HG03025 (cell line): ENCODE measurements around the gene SEC22B.
"Not testable (repeated sequence)": the region's sequence is repeated elsewhere in the genome, so short reads cannot be mapped to it uniquely, and the experiment has no call there.

Source experiments
- ATAC-seq: cut with Tn5 transposase; IDR thresholded peaks from one replicate; pipeline ENCODE4 v1.9.1; 2021; ENCODE audit warnings: mild to moderate bottlenecking, moderate library complexity; ENCODE audit not compliant: unreplicated experiment, low FRiP score

SEC22B gene

DNA sequence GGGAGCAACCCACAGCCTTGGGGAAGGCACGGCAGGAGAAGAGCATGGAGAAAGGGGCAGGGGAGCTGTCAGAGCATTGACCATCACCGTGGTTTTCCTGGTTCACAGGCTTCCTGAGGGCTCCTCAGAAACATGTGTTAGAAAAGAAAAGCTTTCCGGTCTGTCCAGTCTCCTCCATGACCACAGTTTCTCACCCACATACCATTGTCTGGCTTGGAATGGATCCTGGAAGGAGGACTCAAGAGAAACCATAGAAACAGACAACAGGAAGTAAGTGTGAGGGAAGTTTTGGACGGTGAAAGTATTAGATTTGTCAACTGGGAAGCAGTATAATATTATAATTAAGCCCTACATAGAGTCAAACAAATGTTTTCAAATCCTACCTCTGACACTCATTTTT lies 55.8 kb downstream of the SEC22B start:
- not testable (repeated sequence) for ATAC-seq

DNA sequence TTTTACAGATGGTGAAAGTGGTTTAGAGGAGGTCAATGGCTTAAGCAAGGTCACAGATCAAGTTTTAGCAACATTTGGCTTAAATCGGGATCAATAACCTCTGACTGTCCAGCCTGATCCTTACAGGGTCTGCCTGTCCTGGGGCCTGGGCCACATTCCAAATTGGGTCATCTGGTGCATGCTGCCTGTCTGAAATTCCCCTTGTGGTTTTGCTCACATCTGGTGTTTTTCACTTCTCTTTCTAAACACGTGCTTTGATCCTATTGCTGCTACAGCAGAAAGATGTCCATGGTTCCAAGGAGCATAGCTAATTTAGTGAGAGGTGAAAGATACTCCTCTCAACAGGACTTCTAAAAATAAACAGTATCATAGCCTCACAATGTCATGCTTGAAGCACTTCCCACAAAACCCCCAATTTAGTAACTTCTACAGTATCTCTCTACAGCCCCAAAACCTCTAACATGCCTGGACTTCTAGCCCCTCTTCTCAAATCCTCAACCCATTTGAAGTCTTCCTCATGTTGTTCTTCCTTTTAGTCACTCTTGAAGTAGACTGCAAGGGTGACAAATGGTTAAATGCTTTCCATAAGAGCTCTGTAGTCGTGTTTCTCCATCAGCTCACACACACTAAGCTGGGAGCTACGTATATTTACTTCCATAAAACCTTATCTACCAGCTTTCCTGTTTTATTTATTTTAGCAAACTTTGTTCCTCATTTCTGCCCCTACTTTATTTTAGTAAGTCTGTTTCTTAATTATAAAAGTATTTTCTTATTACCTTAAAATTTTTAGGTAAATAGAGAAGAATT lies 58.7 kb downstream of the SEC22B start:
- not testable (repeated sequence) for ATAC-seq

DNA sequence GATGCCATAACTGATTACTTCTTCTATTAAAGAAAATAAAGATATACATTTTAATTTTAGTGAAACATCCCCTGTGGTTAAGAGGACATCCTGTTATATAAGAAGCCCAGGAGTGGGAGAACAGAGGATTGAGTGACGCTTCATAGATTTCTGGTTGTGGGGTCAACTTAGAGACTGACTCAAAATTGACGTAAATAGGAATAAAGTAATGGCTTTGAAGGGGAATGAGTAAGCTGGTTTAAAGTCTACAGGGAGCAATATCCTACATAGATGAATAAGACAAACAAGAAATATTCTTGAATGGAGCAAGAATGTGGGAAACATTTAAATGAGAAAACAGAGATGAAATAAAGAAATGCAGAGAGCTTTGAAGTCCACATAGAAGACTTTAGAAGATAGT lies 60.2 kb downstream of the SEC22B start:
- not testable (repeated sequence) for ATAC-seq

DNA sequence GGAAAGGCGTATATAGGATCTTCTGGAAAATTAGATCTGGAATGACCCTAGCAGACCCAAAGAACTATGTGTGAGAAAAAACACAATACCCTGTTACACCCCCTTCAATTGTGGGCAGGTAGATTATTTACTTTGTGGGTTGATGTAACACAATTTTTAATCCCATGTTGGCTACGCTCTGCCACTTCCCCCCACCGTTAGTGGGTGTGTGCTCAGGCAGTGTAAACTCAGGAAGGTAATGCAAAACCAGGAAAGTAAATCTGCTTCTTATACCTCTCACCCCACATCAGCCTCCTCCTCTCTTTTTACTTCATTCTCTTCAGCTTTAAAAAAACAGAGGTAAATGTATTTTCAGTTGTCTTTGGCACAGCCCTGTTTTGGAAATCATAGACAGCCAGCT lies 63.2 kb downstream of the SEC22B start:
- not testable (repeated sequence) for ATAC-seq

DNA sequence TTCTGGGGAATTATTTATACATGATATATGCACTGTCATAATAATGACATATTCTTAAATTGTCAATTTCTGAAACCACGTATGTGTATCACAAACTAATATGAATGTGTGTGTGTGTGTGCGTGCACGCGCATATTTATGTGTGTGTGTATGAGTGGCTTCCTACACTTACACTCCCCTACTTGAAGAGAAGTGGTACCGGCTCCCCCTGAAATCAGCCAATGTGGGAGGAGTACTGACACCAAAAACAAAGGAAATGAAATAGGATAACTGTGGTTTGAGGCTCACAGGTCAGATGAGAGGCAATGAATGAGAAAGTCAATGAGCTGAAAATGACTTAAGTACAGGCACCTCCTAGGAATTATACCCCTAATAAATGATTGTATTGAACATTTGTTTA lies 64.1 kb downstream of the SEC22B start:
- ATAC-seq, result not testable (repeated sequence)

DNA sequence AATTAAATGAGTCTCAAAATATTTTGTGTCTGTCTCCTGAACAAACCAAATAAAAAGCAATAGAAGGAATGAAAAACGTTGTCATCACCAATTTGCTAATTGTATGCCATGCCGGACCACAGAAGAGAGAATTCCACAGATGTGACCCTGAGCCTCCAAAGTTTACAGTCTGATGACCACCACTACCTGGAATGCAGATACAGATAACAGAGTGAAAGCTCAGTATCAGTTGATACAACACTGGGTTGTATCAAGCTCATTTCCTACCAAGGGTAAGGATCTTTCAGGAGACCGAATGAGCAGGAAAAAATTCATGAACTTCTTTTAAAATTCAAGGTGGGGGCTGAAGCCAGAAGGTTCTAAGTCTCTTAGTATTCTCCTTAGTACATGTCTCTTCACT lies 64.5 kb downstream of the SEC22B start:
- ATAC-seq, result not testable (repeated sequence)

DNA sequence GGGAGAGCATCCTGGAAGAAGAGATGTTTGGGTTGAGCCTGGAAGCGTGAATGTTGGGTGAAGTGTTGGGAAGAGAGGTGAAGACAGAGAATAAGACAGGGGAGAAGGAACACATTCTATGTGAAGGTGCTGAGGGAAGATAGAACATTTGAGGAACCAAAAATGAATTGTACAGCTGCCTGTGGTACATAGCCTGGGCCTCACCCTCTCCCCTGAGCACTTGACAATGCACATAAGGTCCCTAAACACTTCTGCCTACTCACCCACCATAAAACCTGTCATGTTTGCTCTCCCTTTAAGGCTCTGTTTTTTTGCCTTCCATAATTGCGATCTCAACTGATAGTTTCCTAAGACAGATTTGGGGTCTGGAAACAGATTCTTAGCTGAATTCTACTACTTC lies 65.3 kb downstream of the SEC22B start:
- ATAC-seq, result not testable (repeated sequence)

DNA sequence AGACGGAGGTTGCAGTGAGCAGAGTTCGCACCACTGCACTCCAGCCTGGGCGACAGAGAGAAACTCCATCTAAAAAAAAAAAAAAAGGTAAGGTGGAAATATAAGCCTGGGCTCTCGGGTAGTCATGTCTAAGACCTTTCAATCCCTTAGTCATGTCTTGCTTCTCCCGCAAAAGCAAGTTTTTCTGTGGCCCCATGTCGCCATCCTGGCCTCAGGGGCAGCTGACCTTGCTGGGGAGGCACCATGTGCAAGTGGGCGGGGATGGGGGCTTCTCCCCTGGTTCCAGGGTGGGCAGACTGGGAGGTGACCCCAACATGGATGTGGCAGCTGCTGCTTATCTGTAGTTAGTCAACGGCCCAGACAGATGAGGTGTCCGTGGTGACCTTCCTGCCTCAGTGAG lies 66.7 kb downstream of the SEC22B start:
- not testable (repeated sequence) for ATAC-seq

DNA sequence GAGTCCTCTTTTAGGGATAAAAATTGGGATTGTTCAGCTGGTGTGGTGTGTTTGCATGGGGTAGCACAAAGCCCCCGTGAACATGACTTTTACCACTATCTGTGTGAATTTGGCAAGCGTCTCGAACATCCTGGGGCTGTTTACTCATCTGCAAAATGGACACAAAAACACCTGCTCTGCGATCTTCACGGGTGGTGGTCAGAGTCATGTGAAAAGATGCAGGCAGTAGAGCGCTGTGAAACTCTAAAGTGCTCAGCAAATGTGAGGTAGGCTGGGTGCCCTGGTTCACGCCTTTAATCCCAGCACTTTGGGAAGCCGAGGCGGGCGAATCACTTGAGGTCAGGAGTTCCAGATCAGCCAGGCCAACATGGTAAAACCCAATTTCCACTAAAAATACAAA lies 67.1 kb downstream of the SEC22B start:
- not testable (repeated sequence) for ATAC-seq

DNA sequence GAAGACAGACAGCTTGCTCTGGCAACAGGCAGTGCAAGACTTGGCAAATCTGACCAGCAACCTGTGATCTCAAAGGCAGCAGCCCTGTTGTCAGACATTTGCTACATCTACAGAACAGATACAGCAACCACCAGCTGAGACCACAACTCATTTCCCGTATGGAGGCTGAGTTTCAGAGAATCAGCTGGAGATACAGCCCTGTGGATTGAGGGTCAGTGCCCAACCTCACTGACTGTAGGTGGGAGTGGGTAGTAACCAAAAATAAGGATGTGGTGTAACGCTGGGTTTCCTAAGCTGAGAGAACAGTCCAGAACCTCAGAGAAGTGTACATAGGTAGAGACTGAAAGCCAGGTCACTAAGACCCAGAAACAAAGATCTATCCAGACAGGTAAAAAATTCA lies 71.0 kb downstream of the SEC22B start:
- ATAC-seq, result not testable (repeated sequence)

DNA sequence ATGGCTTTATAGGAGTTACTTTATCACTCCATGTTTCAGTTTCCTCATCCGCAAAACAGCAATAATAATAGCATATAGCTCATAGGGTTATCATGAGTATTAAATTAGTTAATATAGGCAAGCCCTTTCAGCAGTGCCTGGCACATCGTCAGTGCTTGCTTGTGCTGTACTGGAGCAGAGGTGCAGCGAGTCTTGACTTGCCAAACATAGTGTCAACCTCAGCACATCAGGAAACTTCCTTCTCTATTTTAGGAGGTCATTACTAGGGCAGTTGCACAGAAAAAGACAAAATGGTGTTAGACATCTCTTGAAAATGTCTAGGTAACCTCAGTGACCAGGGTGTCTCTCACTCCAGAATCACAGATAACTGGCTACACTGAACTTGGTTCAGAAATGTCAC lies 72.6 kb downstream of the SEC22B start:
- not testable (repeated sequence) for ATAC-seq

DNA sequence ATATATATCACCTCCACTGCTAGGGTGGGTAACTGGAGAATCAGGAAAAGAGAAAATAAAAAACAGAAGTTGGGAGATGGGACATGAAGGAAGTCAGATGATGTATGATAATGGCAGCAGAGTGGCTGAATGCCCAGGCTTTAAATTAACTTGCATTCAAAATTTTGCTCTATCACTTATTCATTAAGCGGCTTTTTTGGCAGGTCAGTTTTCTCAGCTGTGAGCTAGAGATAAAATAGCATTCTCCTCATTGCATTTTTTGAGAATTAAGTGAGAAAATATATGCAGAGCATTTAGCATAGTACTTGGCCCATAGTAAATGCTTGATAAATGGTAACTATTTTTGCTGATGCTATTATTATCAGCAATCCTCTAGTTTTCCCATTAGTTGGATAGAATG lies 74.7 kb downstream of the SEC22B start:
- ATAC-seq, result not testable (repeated sequence)
